HFFc6 (cell line): ENCODE results near the gene EMID1. TPM values are rescaled to one million over a fixed set of nuclear protein-coding genes. Genes with fewer than 3 reads are reported as not detected.

ENCODE experiments used
- DNase-seq: peaks from one replicate; pipeline ENCODE4 v3.0.0-alpha.2; 2018
- H3K27ac Mint-ChIP-seq: 2 replicates; pipeline ENCODE4 v1.8.0; 2020; ENCODE audit warnings: mild to moderate bottlenecking, mixed read lengths
- H3K27me3 Mint-ChIP-seq: 2 replicates; pipeline ENCODE4 v1.8.0; 2021; ENCODE audit warnings: mild to moderate bottlenecking, moderate library complexity, mixed read lengths; ENCODE audit not compliant: insufficient read depth
- H3K36me3 Mint-ChIP-seq: 2 replicates; pipeline ENCODE4 v1.8.0; 2021; ENCODE audit warnings: low read depth, mixed read lengths
- H3K4me1 Mint-ChIP-seq: 2 replicates; pipeline ENCODE4 v1.8.0; 2020; ENCODE audit warnings: low read depth, mixed read lengths
- H3K4me3 Mint-ChIP-seq: 2 replicates; pipeline ENCODE4 v1.8.0; 2020; ENCODE audit warnings: mild to moderate bottlenecking, moderate library complexity, mixed read lengths
- H3K9me3 Mint-ChIP-seq: 2 replicates; pipeline ENCODE4 v1.8.0; 2020; ENCODE audit warnings: mild to moderate bottlenecking, mixed read lengths
- total RNA-seq, 6 experiments: library from RNA; stranded (reverse); fragmentation: NEBNext Ultra II Directional; extraction: Animal tissue kit (Norgen Biotek cat#: 25700); gene quantifications; 2 replicates in 1 of 6; 3 replicates in 5 of 6; pipeline ENCODE4 v1.2.3, GENCODE V29; 2021
- TF ChIP-seq, protein P1 (sequence below): fragments of 200-600 bp; sonication (generic); IDR thresholded peaks from 2 replicates; pipeline ENCODE4 v1.5.0; 2021; ENCODE audit warnings: antibody characterized with exemption, mild to moderate bottlenecking

EMID1 gene
- total RNA-seq, 6 experiments from 2014 or later: not detected

DNA sequence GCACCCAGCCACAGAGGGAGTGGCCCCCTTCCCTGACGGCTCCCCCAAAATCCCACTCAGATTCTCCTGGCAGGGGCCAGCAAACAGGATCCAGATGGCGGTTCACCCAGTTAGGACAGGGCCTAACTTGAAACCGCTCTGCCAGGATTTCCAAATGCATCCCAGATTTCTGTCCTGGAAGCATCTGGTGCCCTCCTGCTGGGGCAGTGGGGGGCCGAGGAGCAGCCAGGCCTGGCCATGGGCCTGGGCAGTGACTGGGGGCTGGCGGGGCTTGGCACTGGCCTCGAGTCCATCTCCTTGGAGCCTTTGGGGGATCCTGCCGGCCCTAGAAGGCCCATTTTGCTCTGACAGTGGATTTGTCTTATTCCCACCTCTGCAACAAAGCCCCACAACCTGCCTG, 17.9 kb upstream of the EMID1 start:
- peaks cover 20% of the 10 kb centered on the region for H3K27me3 Mint-ChIP-seq
- TF ChIP-seq, protein P1, sequence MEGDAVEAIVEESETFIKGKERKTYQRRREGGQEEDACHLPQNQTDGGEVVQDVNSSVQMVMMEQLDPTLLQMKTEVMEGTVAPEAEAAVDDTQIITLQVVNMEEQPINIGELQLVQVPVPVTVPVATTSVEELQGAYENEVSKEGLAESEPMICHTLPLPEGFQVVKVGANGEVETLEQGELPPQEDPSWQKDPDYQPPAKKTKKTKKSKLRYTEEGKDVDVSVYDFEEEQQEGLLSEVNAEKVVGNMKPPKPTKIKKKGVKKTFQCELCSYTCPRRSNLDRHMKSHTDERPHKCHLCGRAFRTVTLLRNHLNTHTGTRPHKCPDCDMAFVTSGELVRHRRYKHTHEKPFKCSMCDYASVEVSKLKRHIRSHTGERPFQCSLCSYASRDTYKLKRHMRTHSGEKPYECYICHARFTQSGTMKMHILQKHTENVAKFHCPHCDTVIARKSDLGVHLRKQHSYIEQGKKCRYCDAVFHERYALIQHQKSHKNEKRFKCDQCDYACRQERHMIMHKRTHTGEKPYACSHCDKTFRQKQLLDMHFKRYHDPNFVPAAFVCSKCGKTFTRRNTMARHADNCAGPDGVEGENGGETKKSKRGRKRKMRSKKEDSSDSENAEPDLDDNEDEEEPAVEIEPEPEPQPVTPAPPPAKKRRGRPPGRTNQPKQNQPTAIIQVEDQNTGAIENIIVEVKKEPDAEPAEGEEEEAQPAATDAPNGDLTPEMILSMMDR: no peak

DNA sequence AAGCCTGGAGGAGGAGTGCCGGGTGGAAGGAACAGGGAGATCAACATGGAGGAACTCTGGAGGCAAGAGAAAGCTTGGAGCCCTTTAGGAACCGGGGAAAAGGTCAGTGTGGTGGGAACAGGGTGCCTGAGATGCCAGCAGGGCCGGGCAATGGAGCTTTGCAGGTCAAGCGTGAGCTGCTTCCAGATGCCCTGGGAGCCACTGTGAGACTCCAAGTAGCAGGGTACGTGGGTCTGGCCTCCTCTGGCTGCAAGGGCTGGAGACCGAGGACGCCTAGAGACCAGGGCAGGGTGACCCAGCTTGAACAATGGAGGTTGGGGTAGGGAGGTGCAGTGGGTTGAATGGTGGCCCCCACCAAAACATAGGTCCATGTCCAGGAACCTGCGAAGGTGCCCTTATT, 15.6 kb upstream of the EMID1 start:
- Mint-ChIP-seq H3K27me3 (peaks cover 16% of the 10 kb centered on the region), H3K9me3 (peaks cover 6% of the 10 kb centered on the region), H3K36me3 (no peaks in the 10 kb centered on the region), H3K4me3 (no peak overlapping the region), H3K4me1 (no peaks in the 10 kb centered on the region), H3K27ac (no peak overlapping the region)
- TF ChIP-seq, protein P1: no peak
- DNase-seq: no peak

More for the DNA sequence above, 17.9 kb upstream of the EMID1 start:
- no peaks in the 10 kb centered on the region for H3K4me1 Mint-ChIP-seq
- no peaks in the 10 kb centered on the region for H3K9me3 Mint-ChIP-seq
- DNase-seq: no peak
- no peak overlapping the region for H3K27ac Mint-ChIP-seq
- H3K4me3 Mint-ChIP-seq: no peak overlapping the region
- no peaks in the 10 kb centered on the region for H3K36me3 Mint-ChIP-seq

DNA sequence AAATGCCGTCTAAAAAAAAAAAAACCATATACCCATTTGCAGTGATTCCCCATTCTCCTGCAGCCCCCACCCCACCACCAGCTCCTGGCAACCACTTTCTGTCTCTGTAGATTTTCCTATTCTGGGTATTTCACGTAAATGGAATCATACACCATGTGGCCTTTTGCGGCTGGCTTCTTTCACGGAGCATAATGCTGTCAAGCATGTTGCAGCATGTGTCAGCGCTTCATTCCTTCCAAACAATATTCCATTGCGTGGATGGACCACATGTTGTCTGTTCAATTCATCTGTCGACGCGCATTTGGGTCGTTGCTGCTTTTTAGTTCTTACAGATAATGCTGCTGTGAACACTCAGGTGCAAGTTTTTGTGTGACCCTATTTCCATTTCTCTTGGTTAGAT, 14.8 kb upstream of the EMID1 start:
- peaks cover 14% of the 10 kb centered on the region for H3K27me3 Mint-ChIP-seq
- no peak for DNase-seq
- H3K36me3 Mint-ChIP-seq: no peaks in the 10 kb centered on the region
- H3K4me3 Mint-ChIP-seq: no peak overlapping the region
- H3K9me3 Mint-ChIP-seq: peaks cover 7% of the 10 kb centered on the region
- TF ChIP-seq, protein P1: no peak
- H3K4me1 Mint-ChIP-seq: no peaks in the 10 kb centered on the region
- no peak overlapping the region for H3K27ac Mint-ChIP-seq

DNA sequence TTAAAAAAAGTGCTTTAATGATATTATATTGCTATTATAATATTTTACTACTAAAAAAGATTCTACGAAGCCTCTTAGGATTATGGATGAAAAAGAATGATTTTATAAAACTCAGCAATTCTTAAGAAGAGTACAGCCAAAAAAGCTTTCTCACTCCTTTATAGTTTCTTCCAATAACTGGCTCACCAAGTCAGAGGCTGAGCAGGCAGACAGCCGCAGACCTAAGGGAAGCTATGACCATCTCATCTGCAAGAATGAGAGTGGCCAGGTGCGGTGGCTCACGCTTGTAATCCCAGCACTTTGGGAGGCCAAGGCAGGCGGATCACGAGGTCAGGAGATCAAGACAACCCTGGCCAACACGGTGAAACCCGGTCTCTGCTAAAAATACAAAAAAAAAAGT, 12.7 kb upstream of the EMID1 start:
- Mint-ChIP-seq H3K4me1 (no peaks in the 10 kb centered on the region), H3K27me3 (peaks cover 18% of the 10 kb centered on the region), H3K27ac (no peak overlapping the region), H3K4me3 (no peak overlapping the region), H3K9me3 (peaks cover 7% of the 10 kb centered on the region), H3K36me3 (no peaks in the 10 kb centered on the region)
- TF ChIP-seq, protein P1: no peak
- no peak for DNase-seq

DNA sequence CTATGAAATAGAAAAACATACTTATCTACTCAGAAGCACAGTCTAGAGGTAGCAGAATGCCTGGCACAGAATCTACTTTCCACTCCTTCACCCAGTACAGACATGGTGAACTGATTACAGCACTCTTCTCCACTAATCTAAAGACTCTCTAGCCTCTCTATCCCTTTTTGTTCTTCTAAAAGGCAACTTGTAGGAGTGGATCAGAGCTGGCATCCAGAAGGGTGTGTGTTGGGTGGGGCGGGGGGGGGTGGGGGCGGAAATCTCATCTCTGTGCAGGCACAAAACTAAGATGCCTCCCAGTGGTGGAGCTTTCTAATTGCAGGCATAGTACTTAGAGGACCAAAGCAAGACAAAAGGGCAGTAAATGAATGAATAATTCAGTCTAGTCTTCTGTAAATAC, 11.5 kb upstream of the EMID1 start:
- DNase-seq: no peak
- H3K4me1 Mint-ChIP-seq: no peaks in the 10 kb centered on the region
- no peak overlapping the region for H3K27ac Mint-ChIP-seq
- peaks cover 17% of the 10 kb centered on the region for H3K27me3 Mint-ChIP-seq
- no peaks in the 10 kb centered on the region for H3K36me3 Mint-ChIP-seq
- TF ChIP-seq, protein P1: peak; percentile 24; the same call in 1 of the 2 replicates
- peaks cover 7% of the 10 kb centered on the region for H3K9me3 Mint-ChIP-seq
- no peak overlapping the region for H3K4me3 Mint-ChIP-seq
